Measurements from ENCODE around the gene RGS3.

- TF ChIP-seq CTCF (IDR thresholded peaks at IDR 0.05) (no peak), POLR2A (IDR thresholded peaks at IDR 0.05) (no peak)
These were observed 157.0 kb downstream of the RGS3 start for GRCh38 chr9:113620377-113621161.
